OCI-LY7 (cell line): ENCODE measurements around the gene IL17REL. TPM values are rescaled to one million over a fixed set of nuclear protein-coding genes. Genes with fewer than 3 reads are reported as not detected.

ENCODE experiments used
- BruUV-seq: library from RNA; stranded (reverse); fragments of 400-500 nt; replicated peaks from 2 replicates; lab custom pipeline; 2021; lab: Mats Ljungman, UMichigan
- CTCF ChIA-PET: fragments of 300-600 bp; sonication (Branson Sonifier 250); formaldehyde crosslinking; loops from one replicate; lab custom pipeline; 2022; ENCODE audit warnings: antibody characterized with exemption; ENCODE audit not compliant: unreplicated experiment; lab: Charles Lee
- POLR2A ChIA-PET: fragments of 300-600 bp; sonication (Branson Sonifier 250); formaldehyde crosslinking; loops from one replicate; lab custom pipeline; 2022; ENCODE audit warnings: antibody characterized with exemption; lab: Charles Lee
- DNase-seq: peaks from one replicate; pipeline ENCODE4 v3.0.0-alpha.2; 2015; ENCODE audit warnings: low spot score
- H2AFZ ChIP-seq: fragments of 200-600 bp; sonication (generic), shearing (Covaris generic); 2 replicates; pipeline ENCODE4 v1.6.1; 2014; ENCODE audit warnings: mild to moderate bottlenecking, antibody characterized with exemption, low read length, moderate library complexity
- H3K27ac ChIP-seq: fragments of 200-600 bp; sonication (generic); 2 replicates; pipeline ENCODE4 v1.5.1; 2014; ENCODE audit warnings: mixed run types, low read depth, mild to moderate bottlenecking, moderate library complexity, low read length, inconsistent platforms; ENCODE audit not compliant: poor library complexity, severe bottlenecking
- H3K36me3 ChIP-seq: fragments of 200-600 bp; sonication (generic); 2 replicates; pipeline ENCODE4 v1.6.1; 2014; ENCODE audit warnings: mild to moderate bottlenecking, antibody characterized with exemption, low read length, moderate library complexity, mixed read lengths; ENCODE audit not compliant: insufficient read depth
- H3K4me1 ChIP-seq: fragments of 200-600 bp; sonication (generic); 2 replicates; pipeline ENCODE4 v1.5.1; 2014; ENCODE audit warnings: mild to moderate bottlenecking, low read length; ENCODE audit not compliant: insufficient read depth, poor library complexity, severe bottlenecking
- H3K4me2 ChIP-seq: fragments of 200-600 bp; sonication (generic); 2 replicates; pipeline ENCODE4 v1.6.1; 2014; ENCODE audit warnings: mild to moderate bottlenecking, low read length
- H3K4me3 ChIP-seq: fragments of 200-600 bp; sonication (generic); 2 replicates; pipeline ENCODE4 v1.5.1; 2014; ENCODE audit warnings: mild to moderate bottlenecking, low read depth, low read length; ENCODE audit not compliant: poor library complexity, severe bottlenecking
- H3K79me2 ChIP-seq: fragments of 200-600 bp; sonication (generic); 2 replicates; pipeline ENCODE4 v1.6.1; 2016; ENCODE audit warnings: low read depth, mild to moderate bottlenecking, low read length, moderate library complexity, mixed read lengths; ENCODE audit not compliant: insufficient read depth
- H3K9me2 ChIP-seq: fragments of 200-600 bp; sonication (generic); 2 replicates; pipeline ENCODE4 v1.6.1; 2016; ENCODE audit warnings: mild to moderate bottlenecking, low read length, mixed read lengths; ENCODE audit not compliant: insufficient read depth
- H3K9me3 ChIP-seq: fragments of 200-600 bp; sonication (generic); 2 replicates; pipeline ENCODE4 v1.6.1; 2014; ENCODE audit warnings: mild to moderate bottlenecking, mixed run types, low read length, mixed read lengths
- H4K20me1 ChIP-seq: fragments of 200-600 bp; sonication (generic); 2 replicates; pipeline ENCODE4 v1.6.1; 2014; ENCODE audit warnings: mild to moderate bottlenecking, antibody characterized with exemption, low read length, moderate library complexity, mixed read lengths; ENCODE audit not compliant: insufficient read depth
- EZH2phosphoT487 ChIP-seq: fragments of 200-600 bp; sonication (generic); IDR thresholded peaks from 2 replicates; pipeline ENCODE4 v1.6.1; 2018; ENCODE audit warnings: low read depth, borderline replicate concordance, mild to moderate bottlenecking, mixed run types, antibody characterized with exemption, low read length, moderate library complexity, mixed read lengths
- intact Hi-C: fragments of 100-400 bp; cut with micrococcal nuclease; formaldehyde crosslinking; loops from one replicate; pipeline ENCODE4 v1.10.0; 2022; ENCODE audit not compliant: unreplicated experiment
- total RNA-seq, 2 experiments: library from RNA; depleted of rRNA in 1 of 2; stranded (reverse); fragments of >200 nt in 1 of 2; shearing (Covaris generic) in 1 of 2; gene quantifications; 2 replicates each; pipeline ENCODE4 v1.2.3, GENCODE V29; 2014 to 2022
- TF ChIP-seq, protein P1 (sequence below): fragments of 200-600 bp; sonication (generic); conservative IDR thresholded peaks from 2 replicates; pipeline ENCODE4 v1.5.1; 2014; ENCODE audit warnings: mild to moderate bottlenecking, antibody characterized with exemption, low read length, moderate library complexity, mixed read lengths

Gene IL17REL
- total RNA-seq, 2 experiments from 2014 or later, result 0.03 TPM; not detected in 1

DNA sequence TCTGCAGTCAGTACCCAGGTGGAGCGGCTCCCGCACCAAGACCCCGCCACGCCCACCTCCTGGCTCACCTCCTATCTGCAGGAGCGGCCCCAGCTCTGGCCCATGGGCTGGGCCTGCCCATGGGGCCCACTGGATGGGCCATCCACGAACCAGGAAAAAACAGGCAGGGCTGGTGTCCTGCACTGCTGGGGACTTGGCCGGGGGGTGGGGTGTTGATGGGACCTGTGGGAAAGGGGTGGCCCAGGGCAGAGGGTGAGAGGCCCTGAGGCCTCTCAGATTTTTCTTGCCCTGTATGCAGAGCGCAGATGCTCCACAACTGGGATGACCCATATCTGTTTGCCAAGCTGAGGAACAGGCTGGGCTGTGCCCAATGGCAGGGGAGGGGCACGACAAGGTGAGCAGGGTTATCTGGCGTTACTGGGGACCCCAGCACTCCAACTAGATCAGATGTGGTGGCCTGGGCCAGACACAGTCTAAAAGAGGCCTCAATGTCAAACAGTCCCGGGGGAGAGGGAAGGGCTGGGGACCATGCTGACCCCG, 54.7 kb downstream of the IL17REL start:
- H3K36me3 ChIP-seq, result peaks cover 19% of the 10 kb centered on the region
- TF ChIP-seq EZH2phosphoT487, result no peak
- TF ChIP-seq, protein P1, sequence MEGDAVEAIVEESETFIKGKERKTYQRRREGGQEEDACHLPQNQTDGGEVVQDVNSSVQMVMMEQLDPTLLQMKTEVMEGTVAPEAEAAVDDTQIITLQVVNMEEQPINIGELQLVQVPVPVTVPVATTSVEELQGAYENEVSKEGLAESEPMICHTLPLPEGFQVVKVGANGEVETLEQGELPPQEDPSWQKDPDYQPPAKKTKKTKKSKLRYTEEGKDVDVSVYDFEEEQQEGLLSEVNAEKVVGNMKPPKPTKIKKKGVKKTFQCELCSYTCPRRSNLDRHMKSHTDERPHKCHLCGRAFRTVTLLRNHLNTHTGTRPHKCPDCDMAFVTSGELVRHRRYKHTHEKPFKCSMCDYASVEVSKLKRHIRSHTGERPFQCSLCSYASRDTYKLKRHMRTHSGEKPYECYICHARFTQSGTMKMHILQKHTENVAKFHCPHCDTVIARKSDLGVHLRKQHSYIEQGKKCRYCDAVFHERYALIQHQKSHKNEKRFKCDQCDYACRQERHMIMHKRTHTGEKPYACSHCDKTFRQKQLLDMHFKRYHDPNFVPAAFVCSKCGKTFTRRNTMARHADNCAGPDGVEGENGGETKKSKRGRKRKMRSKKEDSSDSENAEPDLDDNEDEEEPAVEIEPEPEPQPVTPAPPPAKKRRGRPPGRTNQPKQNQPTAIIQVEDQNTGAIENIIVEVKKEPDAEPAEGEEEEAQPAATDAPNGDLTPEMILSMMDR, result no peak

DNA sequence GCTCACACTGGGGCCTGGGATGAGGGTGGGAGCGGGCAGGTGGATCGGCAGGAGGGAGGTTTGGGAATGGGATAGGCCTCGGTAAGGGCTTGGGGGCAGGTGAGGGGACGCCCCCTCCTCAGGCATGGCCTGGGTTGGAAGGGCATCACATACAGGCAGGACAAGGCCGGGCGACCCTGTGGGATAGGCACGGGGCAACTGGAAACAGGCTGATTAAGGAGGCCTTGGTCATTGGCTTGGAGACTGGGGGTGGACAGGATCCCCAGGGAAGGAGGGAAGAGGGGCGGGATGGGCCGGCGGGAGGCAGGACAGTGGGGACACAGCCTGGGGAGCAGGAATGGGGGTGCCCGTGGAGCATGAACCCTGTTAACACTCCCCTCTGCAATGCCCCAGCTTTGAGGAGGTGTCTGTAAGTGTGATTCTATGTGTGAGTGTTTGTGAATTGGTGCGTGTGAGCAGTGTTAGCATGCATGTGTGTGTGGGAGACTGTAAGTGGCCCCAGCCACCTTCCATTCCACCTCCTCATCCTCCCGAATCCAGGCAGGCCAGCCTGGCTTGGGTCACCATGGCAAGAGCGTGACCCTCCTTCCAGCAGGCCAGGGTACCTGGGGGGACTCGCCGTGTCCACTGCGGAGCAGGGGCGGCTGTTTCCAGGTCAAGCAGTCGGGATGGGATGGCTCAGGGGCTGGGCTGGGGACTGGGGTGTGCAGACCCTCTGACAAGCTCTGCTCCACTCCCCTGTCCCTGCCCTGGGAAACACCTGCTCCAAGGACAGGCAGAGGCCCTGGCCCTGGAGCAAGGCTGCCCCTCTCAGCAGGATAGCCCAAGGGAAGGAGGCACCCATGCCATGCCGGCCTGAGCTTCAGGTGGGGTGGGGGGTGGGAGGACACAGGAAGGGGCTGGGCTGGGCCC, 55.4 kb downstream of the IL17REL start:
- intact Hi-C loops, result no loop called here
- no peak for TF ChIP-seq EZH2phosphoT487
- TF ChIP-seq, protein P1, result no peak
- Histone ChIP-seq H3K9me3 (no peaks in the 10 kb centered on the region), H3K4me3 (no peak overlapping the region), H3K4me2 (no peak overlapping the region), H4K20me1 (no peaks in the 10 kb centered on the region), H3K79me2 (peaks cover 14% of the 10 kb centered on the region; the same call in 1 of the 2 replicates), H2AFZ (no peak overlapping the region), H3K9me2 (no peaks in the 10 kb centered on the region), H3K36me3 (peaks cover 12% of the 10 kb centered on the region), H3K27ac (no peak overlapping the region), H3K4me1 (peaks cover 12% of the 10 kb centered on the region)
- POLR2A ChIA-PET, result no interaction called here
- CTCF ChIA-PET, result no interaction called here
- DNase-seq, result no peak
- BruUV-seq, result no TSS peak

More for the DNA sequence above, 54.7 kb downstream of the IL17REL start:
- Histone ChIP-seq H3K4me3 (no peak overlapping the region), H2AFZ (no peak overlapping the region), H3K4me2 (no peak overlapping the region), H3K9me2 (no peaks in the 10 kb centered on the region), H4K20me1 (no peaks in the 10 kb centered on the region), H3K79me2 (peaks cover 20% of the 10 kb centered on the region; the same call in 1 of the 2 replicates), H3K4me1 (peaks cover 18% of the 10 kb centered on the region), H3K9me3 (no peaks in the 10 kb centered on the region), H3K27ac (no peak overlapping the region)
- intact Hi-C loops, result no loop called here
- POLR2A ChIA-PET, result no interaction called here
- CTCF ChIA-PET, result no interaction called here
- BruUV-seq, result no TSS peak
- no peak for DNase-seq

DNA sequence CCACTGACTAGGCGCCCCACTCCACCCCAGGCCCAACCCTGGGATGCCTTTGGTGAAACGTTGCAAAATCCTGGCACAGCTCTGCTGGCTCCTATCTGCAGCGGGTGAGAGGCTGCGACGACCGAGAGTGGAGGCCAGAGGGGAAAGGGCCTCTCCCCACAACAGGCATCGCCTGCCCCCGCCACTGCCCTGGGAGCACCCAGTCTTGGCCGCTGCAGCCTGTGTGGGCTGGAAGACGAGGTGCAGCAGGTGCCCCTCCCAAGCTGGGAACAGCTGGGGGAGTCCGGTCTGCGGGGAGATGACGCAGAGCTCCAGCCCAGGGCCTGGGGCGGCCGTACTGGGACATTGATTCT, 56.2 kb downstream of the IL17REL start:
- Histone ChIP-seq H3K4me2 (no peak overlapping the region), H3K79me2 (peaks cover 7% of the 10 kb centered on the region; the same call in 1 of the 2 replicates)
- no TSS peak for BruUV-seq

More for the DNA sequence above, 56.2 kb downstream of the IL17REL start:
- DNase-seq, result no peak
- no peaks in the 10 kb centered on the region for H3K9me2 ChIP-seq
- CTCF ChIA-PET, result no interaction called here
- TF ChIP-seq, protein P1, result no peak
- no peak for TF ChIP-seq EZH2phosphoT487
- H3K4me1 ChIP-seq, result peaks cover 12% of the 10 kb centered on the region
- no peak overlapping the region for H3K4me3 ChIP-seq
- no peak overlapping the region for H3K27ac ChIP-seq
- no peaks in the 10 kb centered on the region for H3K9me3 ChIP-seq
- no peaks in the 10 kb centered on the region for H4K20me1 ChIP-seq
- POLR2A ChIA-PET, result interaction anchor here (0.6 kb wide), 1 partner anchor 10 kb away, joined by 3 read pairs; no protein-coding TSS in a partner anchor
- H2AFZ ChIP-seq, result no peak overlapping the region
- peaks cover 5% of the 10 kb centered on the region for H3K36me3 ChIP-seq
- intact Hi-C loops, result no loop called here
